ENCODE data around the gene RARRES1. TPM values are rescaled to one million over a fixed set of nuclear protein-coding genes. Genes with fewer than 3 reads are reported as not detected.

Gene RARRES1, protein sequence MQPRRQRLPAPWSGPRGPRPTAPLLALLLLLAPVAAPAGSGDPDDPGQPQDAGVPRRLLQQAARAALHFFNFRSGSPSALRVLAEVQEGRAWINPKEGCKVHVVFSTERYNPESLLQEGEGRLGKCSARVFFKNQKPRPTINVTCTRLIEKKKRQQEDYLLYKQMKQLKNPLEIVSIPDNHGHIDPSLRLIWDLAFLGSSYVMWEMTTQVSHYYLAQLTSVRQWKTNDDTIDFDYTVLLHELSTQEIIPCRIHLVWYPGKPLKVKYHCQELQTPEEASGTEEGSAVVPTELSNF
- total RNA-seq = 4.5 TPM

DNA sequence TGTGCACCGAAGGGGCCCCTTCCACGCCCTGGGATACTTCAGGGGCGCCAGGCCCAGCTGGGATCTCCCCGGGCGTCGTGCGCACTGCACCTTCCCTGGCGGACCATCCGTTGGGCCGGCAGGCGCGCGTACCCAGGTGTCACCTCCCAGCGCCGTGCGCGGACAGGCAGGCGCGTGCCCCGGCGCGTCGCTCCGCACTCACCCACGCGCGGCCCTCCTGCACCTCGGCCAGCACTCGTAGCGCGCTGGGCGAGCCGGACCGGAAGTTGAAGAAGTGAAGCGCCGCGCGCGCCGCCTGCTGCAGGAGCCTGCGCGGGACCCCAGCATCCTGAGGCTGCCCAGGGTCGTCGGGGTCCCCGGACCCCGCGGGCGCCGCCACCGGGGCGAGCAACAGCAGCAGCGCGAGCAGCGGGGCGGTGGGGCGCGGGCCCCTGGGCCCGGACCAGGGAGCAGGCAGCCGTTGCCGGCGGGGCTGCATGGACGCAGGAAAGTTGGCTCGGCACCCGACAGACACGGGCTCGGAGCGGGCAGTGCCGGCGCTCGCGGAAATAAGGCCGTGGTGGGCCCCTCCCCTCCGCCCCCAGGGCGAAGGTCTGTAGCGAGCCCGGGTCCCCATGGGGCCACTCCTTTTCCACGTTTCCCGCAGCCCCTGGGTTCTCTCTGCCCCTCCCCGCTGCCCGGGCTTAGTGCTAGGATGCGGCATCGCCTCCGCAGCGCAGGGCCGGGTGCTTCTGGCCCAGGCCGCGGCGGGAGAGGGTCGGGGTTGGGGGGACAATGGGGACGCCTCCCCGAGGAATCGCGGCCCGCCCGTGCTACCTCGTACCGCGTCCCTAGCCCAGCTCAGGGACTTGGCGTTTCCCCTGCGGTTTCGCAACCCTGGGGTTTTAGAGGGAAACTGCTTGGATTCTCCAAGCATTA, at the start of gene RARRES1:
Gene RARRES1, minus strand, starts transcription at position 520 of the 918 bp plus-strand sequence. Its CDS starts 42 bp downstream, at position 478.
- DNase-seq (ENCODE audit: low spot score in 2 of 2) = peak; percentile 62 to 69
- no peak for FAIRE-seq

DNA sequence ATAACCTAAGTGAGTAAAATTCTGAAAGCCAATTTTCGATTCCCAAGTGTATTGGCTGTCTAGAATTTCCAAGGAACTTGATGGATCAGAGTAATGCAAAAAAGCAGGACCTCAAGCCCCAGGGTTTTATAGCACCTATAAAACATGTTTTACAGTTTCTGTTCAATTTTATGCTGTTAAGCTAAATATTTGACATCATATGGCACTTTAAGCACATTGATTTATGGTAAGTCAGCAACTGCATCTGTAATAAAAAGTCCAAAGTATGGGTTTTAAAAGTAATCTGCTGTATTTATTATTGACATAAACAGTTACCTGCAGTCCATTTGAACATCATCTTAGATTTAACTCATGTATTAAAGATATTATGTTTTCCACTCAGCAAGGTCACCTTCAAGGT, 49.6 kb upstream of the RARRES1 start:
- FAIRE-seq = no peak
- DNase-seq (ENCODE audit: low spot score in 2 of 2) = no peak

DNA sequence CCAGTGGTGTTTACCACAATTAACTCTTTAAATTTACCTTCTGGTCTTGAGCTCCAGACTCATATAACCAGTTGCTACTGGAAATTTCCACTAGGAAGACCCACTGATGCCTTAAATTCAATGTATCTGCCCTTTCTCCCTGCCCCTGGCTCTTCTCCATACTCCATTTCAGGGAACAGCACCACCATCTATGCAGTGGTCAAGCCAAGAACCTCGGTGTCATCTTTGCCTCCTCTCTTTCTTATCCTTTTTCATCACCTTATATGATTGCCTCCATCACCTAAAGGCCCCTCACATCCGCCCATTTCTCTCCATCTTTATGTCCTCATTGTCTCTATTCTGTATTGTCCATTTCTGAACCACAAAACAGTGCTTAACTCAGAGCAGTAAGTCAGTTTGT, 48.9 kb upstream of the RARRES1 start:
- FAIRE-seq = no peak

DNA sequence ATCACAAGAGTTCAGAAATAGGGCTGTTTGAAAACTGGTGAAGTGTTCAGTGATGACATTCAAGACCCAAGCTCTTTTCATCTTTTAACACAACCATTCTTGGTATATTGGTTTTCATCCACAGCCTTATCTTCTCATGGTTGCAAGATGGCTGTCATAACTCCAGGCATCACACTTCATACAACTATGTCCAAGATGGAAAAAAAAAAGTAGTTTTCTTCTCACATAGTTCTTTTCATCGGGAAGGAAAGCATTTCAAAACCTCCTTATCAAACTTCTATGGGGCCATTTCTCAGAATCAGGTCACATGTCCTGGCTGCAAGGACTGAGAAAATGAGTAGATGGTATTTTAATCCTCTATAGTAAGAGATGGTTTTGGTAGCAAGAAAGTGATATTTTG, 48.5 kb upstream of the RARRES1 start:
- FAIRE-seq (no peak), DNase-seq (ENCODE audit: low spot score in 2 of 2) (no peak)

More for the DNA sequence above, 48.9 kb upstream of the RARRES1 start:
- no peak for DNase-seq (ENCODE audit: low spot score in 2 of 2)

DNA sequence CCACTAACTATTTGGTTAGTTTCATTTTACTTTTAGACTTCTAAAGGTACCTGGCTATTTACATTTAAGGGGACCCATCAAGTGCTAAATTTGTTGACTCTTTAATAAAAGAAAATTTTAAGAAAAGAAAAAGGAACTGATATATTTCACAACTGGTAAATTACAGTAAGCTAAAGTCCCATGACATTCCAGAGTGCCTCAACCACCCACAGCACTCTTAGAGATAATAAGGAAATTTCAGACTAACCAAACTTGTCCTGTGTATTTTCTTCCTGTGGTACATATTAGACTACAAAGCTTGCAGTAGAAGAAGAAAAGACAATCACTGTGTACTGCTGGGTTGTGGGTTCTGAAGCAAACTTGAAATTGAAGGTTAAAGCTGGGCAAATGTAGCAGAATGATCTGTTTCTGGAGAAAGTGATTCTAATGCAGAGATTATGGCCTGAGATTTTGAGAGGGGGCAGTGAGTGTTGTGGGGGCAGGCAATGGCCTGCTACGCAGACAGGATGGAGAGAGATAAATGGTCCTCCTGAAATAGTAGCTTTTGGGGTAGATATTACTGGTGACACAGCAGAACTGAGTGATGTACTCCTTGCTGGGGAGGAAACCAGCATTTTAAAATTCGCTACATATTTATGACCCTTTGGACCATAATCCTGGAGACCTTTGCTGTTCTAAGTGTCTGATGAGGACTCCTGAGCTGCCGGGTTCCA, 45.1 kb upstream of the RARRES1 start:
- DNase-seq (ENCODE audit: low spot score in 2 of 2) (no peak), FAIRE-seq (no peak)

DNA sequence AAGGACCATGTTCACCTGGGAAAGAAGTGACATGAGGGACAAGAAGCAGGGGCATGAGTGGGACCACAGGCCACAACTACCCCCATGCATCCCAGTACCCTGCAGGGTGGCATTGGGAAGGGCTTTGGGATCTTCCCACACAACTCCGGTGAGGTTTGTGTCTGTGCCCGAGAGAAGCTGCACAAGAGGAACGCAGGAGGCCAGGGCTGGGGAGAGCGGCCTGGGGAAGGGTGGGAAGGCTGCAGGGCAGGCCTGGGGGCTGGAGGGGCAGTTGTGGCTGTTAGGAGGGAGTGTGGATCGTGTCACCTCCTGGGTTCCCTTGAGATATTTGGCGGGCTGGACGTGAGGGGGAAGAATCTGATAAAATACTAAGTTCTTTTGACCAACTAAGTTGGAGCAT, 44.3 kb upstream of the RARRES1 start:
- DNase-seq (ENCODE audit: low spot score in 2 of 2) = no peak
- no peak for FAIRE-seq

DNA sequence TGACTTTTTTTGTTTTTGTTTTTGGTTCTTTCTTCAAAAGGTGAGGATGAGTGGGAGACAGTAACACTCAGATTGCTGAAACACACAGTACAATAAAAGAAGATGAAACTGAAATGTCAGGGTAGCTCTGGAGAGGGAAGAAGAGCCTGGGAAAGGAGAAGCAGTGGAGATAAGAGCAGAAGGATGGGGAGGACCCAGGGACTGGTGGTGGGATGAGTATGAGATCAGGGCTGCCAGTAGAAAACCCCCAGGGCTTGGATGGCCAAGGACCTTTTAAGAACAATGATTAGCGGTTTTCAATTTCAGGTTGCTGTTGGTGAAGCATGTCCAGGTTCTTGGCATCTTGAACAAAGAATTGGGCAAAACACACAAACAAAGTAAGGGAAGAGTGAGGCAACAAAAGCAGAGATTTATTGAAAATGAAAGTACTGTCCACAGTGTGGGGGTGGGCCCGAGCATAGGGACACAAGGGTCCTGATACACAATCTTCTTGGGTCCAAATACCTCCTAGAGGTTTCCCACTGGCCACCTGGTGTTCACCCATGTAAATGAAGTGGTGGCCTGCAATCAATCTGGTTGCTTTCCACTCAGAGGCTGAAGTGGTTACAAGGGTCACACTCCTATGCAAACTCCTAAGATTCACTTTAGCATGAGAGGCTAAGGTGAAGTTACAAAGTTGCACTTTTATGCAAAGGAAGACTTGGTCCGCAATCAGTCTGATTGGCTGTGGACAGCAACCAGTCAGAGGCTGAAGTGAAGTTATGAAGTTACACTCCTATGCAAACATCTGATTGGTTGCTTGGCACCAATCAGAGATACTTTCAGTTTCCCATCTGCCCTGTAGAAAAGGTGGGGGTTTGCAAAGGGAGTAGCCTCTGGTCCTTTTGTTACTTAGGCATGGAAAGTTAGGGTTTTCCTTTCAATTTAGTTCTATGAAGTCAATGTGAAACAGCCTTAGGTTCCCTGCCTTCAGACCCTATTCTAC, 43.5 kb upstream of the RARRES1 start:
- no peak for FAIRE-seq

DNA sequence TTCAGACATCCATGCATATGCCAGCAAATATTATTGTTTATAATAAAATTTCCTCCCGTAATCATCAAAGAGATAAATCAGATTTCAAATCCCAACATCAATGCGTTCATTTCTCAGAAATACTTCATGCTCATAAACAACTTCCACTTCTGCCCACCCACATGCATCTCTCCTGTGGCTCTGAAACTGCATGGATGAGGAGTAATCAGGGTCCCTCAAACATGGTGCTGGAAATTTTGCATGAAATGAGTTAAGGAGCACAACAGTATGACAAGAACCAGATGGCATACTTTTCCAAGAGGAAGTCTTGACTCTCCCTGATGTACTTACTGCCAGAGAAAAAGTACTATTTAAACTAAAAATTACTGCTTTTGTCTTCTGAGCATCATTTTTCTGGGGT, 42.7 kb upstream of the RARRES1 start:
- no peak for DNase-seq (ENCODE audit: low spot score in 2 of 2)
- FAIRE-seq = no peak

More for the DNA sequence above, 43.5 kb upstream of the RARRES1 start:
- DNase-seq (ENCODE audit: low spot score in 2 of 2) = no peak

DNA sequence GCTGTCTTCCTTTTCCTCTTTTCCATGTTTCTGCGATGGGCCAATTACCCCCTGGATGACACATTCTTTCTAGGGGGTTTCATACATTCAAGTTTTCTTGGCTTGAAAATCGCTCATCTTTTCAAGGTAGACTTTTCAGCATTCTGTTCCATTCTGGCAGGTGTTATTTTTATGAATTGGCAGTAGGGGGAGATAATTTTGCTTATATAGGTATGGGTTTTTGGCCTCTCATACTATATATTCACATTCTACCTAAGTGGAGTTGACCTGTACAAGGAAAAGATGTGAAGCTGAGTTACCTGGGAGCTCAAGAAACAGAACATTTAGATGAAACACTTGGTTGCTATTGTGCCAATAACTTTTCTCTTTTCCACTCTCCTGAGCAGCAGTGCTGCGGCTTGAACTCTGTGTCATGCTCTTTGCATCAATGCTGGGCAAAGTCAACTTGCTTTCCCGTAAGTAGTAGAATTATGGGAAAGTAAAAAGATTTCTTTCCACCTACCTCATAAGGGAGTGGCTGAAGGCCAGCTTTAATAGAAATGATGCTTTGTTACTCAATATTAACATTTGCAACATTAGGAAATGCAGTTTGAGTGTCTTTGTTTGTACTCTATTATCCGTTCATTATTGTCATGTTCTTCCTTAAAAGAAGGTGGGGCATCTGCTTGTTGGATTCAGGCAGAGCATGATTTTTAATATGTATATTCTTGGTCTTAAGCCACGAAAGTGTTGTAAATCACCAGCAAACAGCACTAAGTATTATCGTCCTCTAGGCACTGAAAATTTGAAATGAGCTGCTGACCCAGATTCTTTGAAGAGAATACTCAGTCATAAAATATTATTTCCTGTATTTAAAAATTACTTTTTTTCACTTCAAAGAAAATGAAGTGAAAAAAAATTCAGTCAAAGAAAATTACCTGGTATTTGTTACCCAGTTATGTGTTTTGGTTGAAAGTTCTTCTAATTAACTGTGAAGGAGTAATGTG, 41.9 kb upstream of the RARRES1 start:
- FAIRE-seq = no peak
- no peak for DNase-seq (ENCODE audit: low spot score in 2 of 2)

DNA sequence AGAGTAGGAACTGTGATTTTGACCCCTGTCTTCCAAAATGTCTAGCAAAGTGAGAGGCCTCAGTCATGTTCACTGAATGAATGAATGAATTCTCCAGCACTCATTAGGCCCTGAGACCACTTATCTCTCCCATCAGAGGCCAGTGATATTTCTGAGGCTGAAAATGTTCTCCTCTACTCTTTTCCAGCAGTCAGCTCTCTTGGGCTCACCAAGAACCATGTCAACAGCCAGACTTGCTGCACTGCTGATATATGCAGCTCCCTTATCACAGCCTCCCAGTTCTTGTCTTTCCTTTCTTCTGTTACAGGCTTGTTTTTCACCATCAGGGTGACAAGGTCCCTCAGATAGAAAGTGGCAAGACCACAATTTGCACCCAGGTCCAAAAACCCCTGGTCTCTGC, 40.9 kb upstream of the RARRES1 start:
- FAIRE-seq (no peak), DNase-seq (ENCODE audit: low spot score in 2 of 2) (no peak)

DNA sequence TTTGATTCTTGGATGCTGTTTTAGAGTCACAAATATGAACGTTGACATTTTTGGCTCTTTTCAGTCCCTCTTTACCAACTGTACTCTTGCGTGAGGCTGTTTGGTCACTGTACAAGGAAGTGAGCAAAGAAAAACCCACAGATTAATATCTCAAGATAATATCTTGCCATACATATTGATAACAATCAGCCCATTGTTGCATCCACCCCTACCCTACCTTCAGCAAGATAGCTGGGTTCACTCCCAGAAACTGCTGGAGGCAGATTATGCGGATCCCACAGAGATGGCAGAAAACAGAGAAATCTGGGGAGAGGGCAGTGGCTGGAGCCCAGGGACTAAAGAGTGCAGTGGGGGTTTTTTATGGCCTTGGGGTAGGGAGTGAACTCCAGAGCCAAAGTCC, 39.7 kb upstream of the RARRES1 start:
- DNase-seq (ENCODE audit: low spot score in 2 of 2) = no peak
- no peak for FAIRE-seq

DNA sequence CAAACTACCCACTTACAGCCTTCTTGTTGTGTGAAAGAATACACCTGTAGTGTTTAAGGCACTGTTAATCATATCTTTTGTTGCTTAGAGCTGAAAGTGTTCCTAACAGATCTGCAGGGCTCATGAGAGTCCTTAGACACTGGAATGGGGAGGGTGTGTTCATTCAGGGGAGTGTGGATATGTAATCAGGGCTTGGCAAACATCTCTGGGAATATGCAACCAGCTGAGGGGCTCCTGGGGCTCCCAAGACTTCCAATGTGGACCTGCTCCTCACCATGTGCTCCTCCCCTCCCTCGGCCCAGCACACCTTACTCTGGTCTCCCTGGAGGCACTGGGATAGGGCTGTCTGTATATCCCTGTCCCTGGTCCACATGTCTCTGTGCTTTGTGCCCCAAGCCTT, 39.3 kb upstream of the RARRES1 start:
- FAIRE-seq (no peak), DNase-seq (ENCODE audit: low spot score in 2 of 2) (no peak)

DNA sequence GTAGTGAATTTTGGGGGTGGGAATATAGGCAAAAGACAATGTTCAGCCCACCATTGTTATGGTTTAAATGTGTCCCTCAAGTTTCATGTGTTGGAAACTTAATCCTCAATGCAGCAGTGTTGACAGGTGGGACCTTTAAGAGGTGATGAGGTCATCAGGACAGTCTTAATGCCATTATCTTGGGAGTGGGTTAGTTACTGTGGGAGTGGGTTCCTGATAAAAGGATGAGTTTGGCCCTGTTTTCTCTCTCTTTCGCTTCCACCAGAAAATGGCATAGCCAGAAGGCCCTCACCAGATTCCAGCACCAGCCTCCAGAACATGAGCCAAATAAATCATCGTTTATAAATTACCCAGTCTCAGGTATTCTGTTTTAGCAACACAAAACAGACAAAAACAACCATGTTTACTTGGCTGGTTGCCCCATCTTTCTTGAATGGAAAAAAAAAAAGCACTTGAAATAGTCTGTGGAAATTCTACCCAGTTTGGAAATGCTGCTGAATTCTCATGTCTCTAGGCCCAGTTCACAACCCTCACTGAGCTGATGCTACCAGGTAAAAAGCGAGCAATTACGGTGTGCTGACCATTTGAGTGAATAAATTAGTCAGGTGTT, 38.6 kb upstream of the RARRES1 start:
- FAIRE-seq (no peak), DNase-seq (ENCODE audit: low spot score in 2 of 2) (no peak)

DNA sequence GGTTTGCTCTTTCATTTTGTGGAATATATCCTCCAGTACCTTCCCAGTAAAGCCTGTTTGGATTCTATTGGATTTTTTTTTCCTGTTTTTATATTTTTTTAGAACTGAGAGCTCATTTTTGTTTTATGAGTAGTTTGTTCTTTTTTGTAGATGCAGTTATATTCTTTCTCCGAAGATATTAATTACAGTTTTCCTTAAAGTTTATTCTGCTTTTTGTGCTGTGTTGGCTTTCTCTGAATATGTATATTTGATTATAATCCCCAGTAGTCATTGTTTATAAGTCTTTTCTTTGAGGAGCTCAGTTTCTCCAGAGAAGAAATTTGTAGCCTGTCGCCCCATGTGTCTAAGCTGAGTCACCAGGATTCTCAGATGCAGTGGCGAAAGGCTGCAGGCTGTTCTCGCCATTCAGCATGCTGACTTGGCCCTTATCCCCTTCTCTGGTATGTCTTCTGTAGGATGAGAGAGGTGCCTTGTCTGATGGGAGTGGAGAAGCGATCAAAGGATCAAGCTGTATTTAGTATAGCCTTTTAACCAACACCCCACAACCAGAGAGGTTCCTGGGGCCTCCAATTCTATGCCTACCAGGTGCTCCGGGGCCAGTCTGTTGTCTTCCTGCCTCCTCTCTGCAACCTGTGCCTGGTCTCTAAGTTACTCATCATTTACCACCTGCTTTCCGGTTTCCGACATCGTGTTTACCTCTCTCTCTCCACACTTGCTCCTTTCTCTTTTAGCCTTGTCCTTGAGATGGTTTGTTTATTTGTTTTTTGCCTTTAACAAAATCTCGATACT, 37.9 kb upstream of the RARRES1 start:
- DNase-seq (ENCODE audit: low spot score in 2 of 2) = no peak

DNA sequence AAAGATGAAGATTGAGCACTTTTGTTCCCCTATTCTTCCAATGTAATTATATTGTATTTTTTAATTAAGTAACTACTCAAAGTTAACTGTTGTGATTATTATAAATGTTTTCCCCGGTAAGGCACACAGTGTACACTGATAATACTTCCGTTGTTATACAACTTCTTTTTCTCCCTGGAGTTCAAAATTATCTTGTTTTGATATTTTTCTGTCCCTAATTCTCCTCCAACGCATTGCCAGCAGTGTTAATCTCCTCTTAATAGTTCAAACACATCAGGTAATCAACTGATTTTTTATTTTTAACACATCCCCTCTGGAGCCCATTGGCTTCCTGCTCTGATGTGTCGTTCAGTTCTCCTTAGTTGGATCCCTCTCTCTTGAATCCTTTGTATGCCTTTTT, 37.3 kb upstream of the RARRES1 start:
- DNase-seq (ENCODE audit: low spot score in 2 of 2) = no peak
- FAIRE-seq = no peak

More for the DNA sequence above, 37.9 kb upstream of the RARRES1 start:
- no peak for FAIRE-seq

DNA sequence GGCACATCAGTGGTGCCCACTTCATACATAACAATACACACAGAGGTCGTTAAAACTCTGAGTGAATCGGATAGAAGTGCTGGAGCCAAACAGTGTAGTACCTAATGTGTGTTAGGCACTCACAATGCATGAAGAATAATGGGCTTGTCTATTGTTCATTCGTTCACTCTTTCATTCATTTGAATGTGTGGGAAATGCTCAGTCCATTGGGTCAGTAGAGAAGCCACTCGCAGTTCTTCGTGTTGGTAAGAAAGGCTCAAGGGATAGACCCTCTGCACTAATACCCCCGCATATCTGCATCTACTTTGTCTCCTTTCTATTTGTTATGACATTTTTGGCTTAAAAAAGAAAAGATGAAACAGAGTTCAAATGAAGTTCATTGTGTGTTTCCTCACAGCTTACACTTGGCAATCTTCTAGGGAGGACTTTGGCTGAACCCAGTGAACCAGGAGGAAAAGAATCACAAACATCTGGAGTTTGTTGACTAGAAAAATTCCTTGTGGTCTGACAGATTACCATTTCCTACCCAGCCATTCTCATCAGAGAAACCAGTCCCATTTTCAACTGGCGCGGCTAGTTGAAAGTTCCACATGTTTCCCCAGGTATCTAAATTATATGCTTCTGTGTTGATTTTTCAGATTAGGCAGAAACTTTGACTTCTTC, 36.8 kb upstream of the RARRES1 start:
- DNase-seq (ENCODE audit: low spot score in 2 of 2) (no peak), FAIRE-seq (no peak)

DNA sequence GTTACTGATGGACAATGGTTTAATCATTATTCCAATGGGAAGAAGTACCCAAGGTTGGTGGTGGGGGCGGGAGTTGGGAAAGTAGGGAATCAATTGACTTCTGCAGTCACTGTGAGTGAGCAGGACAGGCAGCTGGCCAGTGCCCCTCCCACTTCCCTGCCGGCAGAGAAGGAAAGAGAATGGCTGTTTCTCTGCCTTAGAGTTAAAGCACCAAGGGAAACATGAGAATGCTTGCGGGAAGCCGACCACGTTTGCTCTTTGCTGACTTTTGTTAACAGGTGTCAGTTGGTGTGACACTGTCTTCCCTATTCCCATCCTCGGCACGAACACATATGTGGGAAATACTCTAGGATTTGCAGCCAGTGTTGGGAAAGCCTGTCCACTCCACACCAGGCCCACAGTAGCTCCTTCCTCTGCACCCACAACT, 36.1 kb upstream of the RARRES1 start:
- DNase-seq (ENCODE audit: low spot score in 2 of 2) = no peak
- no peak for FAIRE-seq

All from frontal cortex (tissue), 4 donors.